Gastrocnemius medialis (tissue), 4 donors: ENCODE results near the gene SLC9A5.
A peak's percentile ranks its signal among the peaks of the same experiment; 100 is the strongest.

Experiments used
- POLR2A ChIP-seq, 2 donors: fragments of 450-650 bp; IDR thresholded peaks; one replicate each; pipeline ENCODE4 v1.6.1; 2017; ENCODE audit warnings: antibody characterized with exemption in 2 of 2, mild to moderate bottlenecking in 2 of 2, moderate library complexity in 2 of 2
- TF ChIP-seq, protein P1 (sequence below), 5 experiments: fragments of 450-650 bp in 3 of 5; fragments of 200-600 bp in 2 of 5; sonication (generic) in 2 of 5; IDR thresholded peaks in 4 of 5; conservative IDR thresholded peaks in 1 of 5; 1 replicate in 4 of 5; 2 replicates in 1 of 5; pipeline ENCODE4 v1.5.1; 2016 to 2019; ENCODE audit warnings: antibody characterized with exemption in 5 of 5, mild to moderate bottlenecking in 3 of 5, moderate library complexity in 3 of 5

DNA sequence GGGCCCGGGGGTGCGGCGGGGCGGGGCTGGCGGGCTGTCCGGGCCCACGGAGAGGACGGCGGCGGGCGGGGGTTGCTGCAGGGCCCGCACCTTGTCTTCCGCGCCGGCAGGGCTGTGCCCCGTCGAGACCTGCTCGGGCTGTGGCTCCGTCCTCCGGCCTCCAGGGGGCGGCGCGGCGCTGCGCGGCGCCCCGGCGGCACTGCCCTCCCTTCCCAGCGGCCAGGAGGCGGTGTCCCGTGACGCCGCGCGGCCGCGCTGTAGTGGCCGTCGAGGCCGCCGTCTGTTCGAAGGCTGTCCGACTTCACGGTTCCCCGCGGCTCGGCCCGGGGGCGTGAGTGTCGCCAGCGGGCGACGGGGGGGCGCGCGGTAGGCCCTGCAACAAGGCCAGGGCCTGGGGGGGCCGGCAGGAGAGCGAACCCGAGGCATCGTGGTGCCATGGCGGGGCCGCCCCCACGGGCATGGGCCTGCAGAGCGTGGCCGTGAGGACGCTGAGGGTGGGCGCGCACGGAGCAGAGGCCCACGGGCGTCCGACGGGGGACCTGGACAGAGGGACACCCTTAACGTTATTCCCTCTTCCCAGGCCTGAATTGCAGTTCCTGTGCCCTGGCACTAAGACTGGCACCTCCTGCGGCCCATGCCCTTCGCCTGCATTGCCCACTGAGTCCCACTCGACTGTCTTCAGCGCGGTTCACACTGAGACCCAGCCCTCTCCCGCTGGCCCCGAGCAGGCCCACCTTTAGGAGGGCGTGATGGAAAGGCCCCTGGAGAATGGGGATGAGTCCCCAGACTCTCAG is 30.7 kb downstream of the SLC9A5 start, which contains the start of gene PLEKHG4:
- TF ChIP-seq, protein P1, sequence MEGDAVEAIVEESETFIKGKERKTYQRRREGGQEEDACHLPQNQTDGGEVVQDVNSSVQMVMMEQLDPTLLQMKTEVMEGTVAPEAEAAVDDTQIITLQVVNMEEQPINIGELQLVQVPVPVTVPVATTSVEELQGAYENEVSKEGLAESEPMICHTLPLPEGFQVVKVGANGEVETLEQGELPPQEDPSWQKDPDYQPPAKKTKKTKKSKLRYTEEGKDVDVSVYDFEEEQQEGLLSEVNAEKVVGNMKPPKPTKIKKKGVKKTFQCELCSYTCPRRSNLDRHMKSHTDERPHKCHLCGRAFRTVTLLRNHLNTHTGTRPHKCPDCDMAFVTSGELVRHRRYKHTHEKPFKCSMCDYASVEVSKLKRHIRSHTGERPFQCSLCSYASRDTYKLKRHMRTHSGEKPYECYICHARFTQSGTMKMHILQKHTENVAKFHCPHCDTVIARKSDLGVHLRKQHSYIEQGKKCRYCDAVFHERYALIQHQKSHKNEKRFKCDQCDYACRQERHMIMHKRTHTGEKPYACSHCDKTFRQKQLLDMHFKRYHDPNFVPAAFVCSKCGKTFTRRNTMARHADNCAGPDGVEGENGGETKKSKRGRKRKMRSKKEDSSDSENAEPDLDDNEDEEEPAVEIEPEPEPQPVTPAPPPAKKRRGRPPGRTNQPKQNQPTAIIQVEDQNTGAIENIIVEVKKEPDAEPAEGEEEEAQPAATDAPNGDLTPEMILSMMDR (IDR thresholded peaks at IDR 0.05 in 4 of 5, conservative IDR thresholded peaks at IDR 0.05 in 1 of 5), result peak in 4 of 5 experiments; percentile 55 to 82 (median 73)
- TF ChIP-seq POLR2A (IDR thresholded peaks at IDR 0.05), result no peak
